ENCODE data around the gene SNX14. TPM values are rescaled to one million over a fixed set of nuclear protein-coding genes. Genes with fewer than 3 reads are reported as not detected.

Gene SNX14
- total and polyA plus RNA-seq, 2 donors (not counting 3 experiments of a cell fraction or from before 2014, with no cell fraction given): 41.3 to 74.3 TPM

GRCh38 chr6:85574932-85575598 lies 18.6 kb downstream of the SNX14 start:
- BruUV-seq (replicated peaks): no TSS peak
- TF ChIP-seq MAX (IDR thresholded peaks at IDR 0.05; ENCODE audit: insufficient read depth, insufficient read length) (no peak), FOS (IDR thresholded peaks at IDR 0.05; ENCODE audit: borderline replicate concordance, insufficient read depth, low read length) (peak; percentile 21)
- Histone ChIP-seq H3K27ac (ENCODE audit: insufficient read depth, low read depth, low read length) (peak overlapping the region; percentile 65), H3K27me3 (ENCODE audit: control insufficient read depth in 2 of 2, insufficient read depth in 2 of 2, low read length in 2 of 2) (no peaks in the 10 kb centered on the region), H3K4me3 (replicated peaks in 1 of 3; ENCODE audit: insufficient read depth in 1 of 3, low read depth in 1 of 3, low read length in 3 of 3) (no peak overlapping the region), H3K79me2 (ENCODE audit: control insufficient read depth, insufficient read depth, low read length) (peaks cover 59% of the 10 kb centered on the region), H3K9me3 (replicated peaks; ENCODE audit: control insufficient read depth, insufficient read depth, low read length) (no peaks in the 10 kb centered on the region), H3K4me1 (ENCODE audit: control insufficient read depth, extremely low read depth, insufficient read depth, low read length) (peaks cover 21% of the 10 kb centered on the region), H3K4me2 (ENCODE audit: insufficient read depth, low read length) (peak overlapping the region; percentile 27), H4K20me1 (replicated peaks; ENCODE audit: control insufficient read depth, extremely low read depth, insufficient read depth, low read length) (peaks cover 3% of the 10 kb centered on the region), H3K36me3 (ENCODE audit: control insufficient read depth in 2 of 2, extremely low read depth in 1 of 2, insufficient read depth in 2 of 2, low read length in 2 of 2) (peaks cover 0 to 2% of the 10 kb centered on the region in 2 experiments), H3K9ac (replicated peaks; ENCODE audit: extremely low read depth, insufficient read depth, low read length) (peak overlapping the region; percentile 22), H2AFZ (ENCODE audit: low read depth, low read length) (no peak overlapping the region), H3K9me1 (replicated peaks; ENCODE audit: control insufficient read depth, extremely low read depth, insufficient read depth, low read length) (peaks cover 2% of the 10 kb centered on the region)
- CTCF ChIA-PET: no interaction called here
- intact Hi-C loops (cut with micrococcal nuclease) (no loop called here), dilution Hi-C loops (cut with MboI; ENCODE audit: extremely low pct_ligation_motif_present, low sequenced_read_pairs) (no loop called here)
- DNase-seq (ENCODE audit: low read depth, low spot score) (peak; percentile 82), FAIRE-seq (peak; percentile 78)
- POLR2A ChIA-PET: no interaction called here

- H3K9me1 ChIP-seq (replicated peaks; ENCODE audit: control insufficient read depth, extremely low read depth, insufficient read depth, low read length): no peaks in the 10 kb centered on the region
- peak overlapping the region; percentile 20 for H3K4me2 ChIP-seq (ENCODE audit: insufficient read depth, low read length)
- H2AFZ ChIP-seq (ENCODE audit: low read depth, low read length): no peak overlapping the region
- POLR2A ChIA-PET: interaction anchor here (0.6 to 1.0 kb wide), 3 partner anchors 25 to 109 kb away, joined by 3 read pairs; no protein-coding TSS in a partner anchor
- peak overlapping the region; percentile 46 for H3K27ac ChIP-seq (ENCODE audit: insufficient read depth, low read depth, low read length)
- CTCF ChIA-PET: interaction anchor here (0.9 to 1.3 kb wide), 5 partner anchors 8 to 214 kb away, joined by 3 to 7 read pairs (median 5); no protein-coding TSS in a partner anchor
- peaks cover 20% of the 10 kb centered on the region for H3K79me2 ChIP-seq (ENCODE audit: control insufficient read depth, insufficient read depth, low read length)
- no peaks in the 10 kb centered on the region for H3K9me3 ChIP-seq (replicated peaks; ENCODE audit: control insufficient read depth, insufficient read depth, low read length)
- dilution Hi-C loops (cut with MboI; ENCODE audit: extremely low pct_ligation_motif_present, low sequenced_read_pairs) (no loop called here), intact Hi-C loops (cut with micrococcal nuclease) (no loop called here)
- no peaks in the 10 kb centered on the region for H4K20me1 ChIP-seq (replicated peaks; ENCODE audit: control insufficient read depth, extremely low read depth, insufficient read depth, low read length)
- H3K4me1 ChIP-seq (ENCODE audit: control insufficient read depth, extremely low read depth, insufficient read depth, low read length): peaks cover 9% of the 10 kb centered on the region
- H3K4me3 ChIP-seq (replicated peaks in 1 of 3; ENCODE audit: insufficient read depth in 1 of 3, low read depth in 1 of 3, low read length in 3 of 3): no peak overlapping the region
- no peak overlapping the region for H3K9ac ChIP-seq (replicated peaks; ENCODE audit: extremely low read depth, insufficient read depth, low read length)
- peaks cover 0 to 6% of the 10 kb centered on the region in 2 experiments for H3K36me3 ChIP-seq (ENCODE audit: control insufficient read depth in 2 of 2, extremely low read depth in 1 of 2, insufficient read depth in 2 of 2, low read length in 2 of 2)
- peak; percentile 80 for FAIRE-seq
- H3K27me3 ChIP-seq (ENCODE audit: control insufficient read depth in 2 of 2, insufficient read depth in 2 of 2, low read length in 2 of 2): no peaks in the 10 kb centered on the region
- TF ChIP-seq GATA2 (IDR thresholded peaks at IDR 0.05; ENCODE audit: insufficient read depth, insufficient read length, low read depth, low read length): no peak
- TF ChIP-seq FOS (IDR thresholded peaks at IDR 0.05; ENCODE audit: borderline replicate concordance, insufficient read depth, low read length): peak; percentile 77
- TF ChIP-seq MYC (IDR thresholded peaks at IDR 0.05; ENCODE audit: low read depth, low read length): no peak
- peak; percentile 70 for TF ChIP-seq JUN (IDR thresholded peaks at IDR 0.05; ENCODE audit: borderline replicate concordance, insufficient read depth, insufficient read length, low read depth)
- peak; percentile 55 for DNase-seq (ENCODE audit: low read depth, low spot score)
- no TSS peak for BruUV-seq (replicated peaks)
Observed at GRCh38 chr6:85569323-85569722, 24.3 kb downstream of the SNX14 start.

All from endothelial cell of umbilical vein (primary cell).